ENCODE measurements around the gene BCAS1. TPM values are rescaled to one million over a fixed set of nuclear protein-coding genes. Genes with fewer than 3 reads are reported as not detected.
A peak's percentile ranks its signal among the peaks of the same experiment; 100 is the strongest.

Gene BCAS1
- total and polyA plus RNA-seq, 10 of the 15 experiments (the other 5 are each of a cell fraction or from before 2014, with no cell fraction given): 0.21 to 1.4 (median 0.55) TPM

GRCh38 chr20:54063992-54064676 is 6.3 kb downstream of the BCAS1 start (continued):
- TF ChIP-seq JUND (IDR thresholded peaks at IDR 0.05; ENCODE audit: low read depth, low read length): no peak
- TF ChIP-seq TARDBP (IDR thresholded peaks at IDR 0.05; ENCODE audit: borderline replicate concordance): no peak
- peak; percentile 6; the same call in 1 of the 2 replicates for TF ChIP-seq NFXL1 (IDR thresholded peaks at IDR 0.05; ENCODE audit: borderline replicate concordance)
- no peak for TF ChIP-seq WRNIP1 (IDR thresholded peaks at IDR 0.05; ENCODE audit: borderline replicate concordance, low read depth, low read length)
- TF ChIP-seq RAD21 (IDR thresholded peaks at IDR 0.05; ENCODE audit: insufficient read depth, low read depth, low read length): no peak
- TF ChIP-seq NRF1 (conservative IDR thresholded peaks at IDR 0.05; ENCODE audit: low read depth, low read length): no peak
- TF ChIP-seq CEBPB (IDR thresholded peaks at IDR 0.05; ENCODE audit: borderline replicate concordance in 1 of 2, low read depth in 2 of 2, low read length in 2 of 2): no peak
- peak; percentile 55; the same call in 1 of the 2 replicates for TF ChIP-seq TCF12 (IDR thresholded peaks at IDR 0.05; ENCODE audit: low read depth, low read length)
- no peak for TF ChIP-seq ZNF622 (IDR thresholded peaks at IDR 0.05)
- TF ChIP-seq CHD2 (IDR thresholded peaks at IDR 0.05; ENCODE audit: borderline replicate concordance, low read depth, low read length): no peak; the same call in 1 of the 2 replicates
- TF ChIP-seq CBFB (IDR thresholded peaks at IDR 0.05; ENCODE audit: low read depth): no peak
- TF ChIP-seq POLR2AphosphoS2 (IDR thresholded peaks at IDR 0.05; ENCODE audit: low read depth, low read length): no peak
- TF ChIP-seq ZSCAN29 (IDR thresholded peaks at IDR 0.05): no peak
- TF ChIP-seq STAT1 (conservative IDR thresholded peaks at IDR 0.05): no peak
- TF ChIP-seq CREB1 (IDR thresholded peaks at IDR 0.05; ENCODE audit: low read depth): no peak
- TF ChIP-seq MTA2 (IDR thresholded peaks at IDR 0.05; ENCODE audit: low read depth): peak; percentile 71; the same call in 1 of the 2 replicates
- TF ChIP-seq PAX5 (IDR thresholded peaks at IDR 0.05; ENCODE audit: borderline replicate concordance, low read depth, low read length): peak; percentile 77; the same call in 1 of the 2 replicates
- 0 out of 2 replicates have a peak, but pooled peaks have one; percentile 41 for TF ChIP-seq ATF2 (IDR thresholded peaks at IDR 0.05; ENCODE audit: low read length)
- no peak for TF ChIP-seq ZNF207 (IDR thresholded peaks at IDR 0.05; ENCODE audit: borderline replicate concordance)
- TF ChIP-seq E4F1 (IDR thresholded peaks at IDR 0.05; ENCODE audit: borderline replicate concordance, partially characterized antibody): no peak
- no peak for TF ChIP-seq REST (IDR thresholded peaks at IDR 0.05; ENCODE audit: low read depth, low read length)
- 0 out of 2 replicates have a peak, but pooled peaks have one; percentile 10 for TF ChIP-seq PKNOX1 (IDR thresholded peaks at IDR 0.05)
- no peak; the same call in 1 of the 2 replicates for TF ChIP-seq BACH1 (IDR thresholded peaks at IDR 0.05; ENCODE audit: borderline replicate concordance)
